SK-N-SH treated with all-trans-retinoic acid at 6 μM for 48 hours (cell line): ENCODE data around the gene ELK4.
A peak's percentile ranks its signal among the peaks of the same experiment; 100 is the strongest.

Experiments
- ATAC-seq: fragments of 200-7000 bp; cut with Tn5 transposase; 3 replicates; pipeline ENCODE4 v1.9.1; 2020; ENCODE audit warnings: mild to moderate bottlenecking, moderate library complexity
- ARNTL ChIP-seq: fragments of 450-650 bp; formaldehyde crosslinking; IDR thresholded peaks from 2 replicates; pipeline ENCODE4 v1.5.0; 2020; ENCODE audit warnings: low read depth, mild to moderate bottlenecking, moderate library complexity, borderline replicate concordance
- BACH2 ChIP-seq: fragments of 250-450 bp; sonication (Bioruptor Pico); IDR thresholded peaks from 2 replicates; pipeline ENCODE4 v1.9.0; 2021; ENCODE audit warnings: mild to moderate bottlenecking, borderline replicate concordance
- CSDC2 ChIP-seq: fragments of 250-450 bp; sonication (Bioruptor Pico); IDR thresholded peaks from 2 replicates; pipeline ENCODE4 v1.5.0; 2020; ENCODE audit warnings: mild to moderate bottlenecking, moderate library complexity
- CSRNP3 ChIP-seq: fragments of 250-450 bp; sonication (Bioruptor Pico); IDR thresholded peaks from 2 replicates; pipeline ENCODE4 v1.5.1; 2021; ENCODE audit warnings: mild to moderate bottlenecking, moderate library complexity
- ESRRG ChIP-seq: fragments of 250-450 bp; sonication (Bioruptor Pico); IDR thresholded peaks from 2 replicates; pipeline ENCODE4 v1.6.1; 2021; ENCODE audit warnings: mild to moderate bottlenecking
- ISL1 ChIP-seq: fragments of 250-450 bp; sonication (Bioruptor Pico); IDR thresholded peaks from 2 replicates; pipeline ENCODE4 v2.1.2; 2022; ENCODE audit warnings: mild to moderate bottlenecking, moderate library complexity
- OSR1 ChIP-seq: fragments of 250-450 bp; sonication (Bioruptor Pico); IDR thresholded peaks from 2 replicates; pipeline ENCODE4 v1.8.0; 2022; ENCODE audit warnings: moderate library complexity, mild to moderate bottlenecking, inconsistent platforms
- PPARA ChIP-seq: fragments of 250-450 bp; sonication (Bioruptor Pico); IDR thresholded peaks from 2 replicates; pipeline ENCODE4 v1.5.0; 2020; ENCODE audit warnings: mild to moderate bottlenecking, borderline replicate concordance
- RARB ChIP-seq: fragments of 250-450 bp; sonication (Bioruptor Pico); IDR thresholded peaks from 2 replicates; pipeline ENCODE4 v1.8.0; 2021; ENCODE audit warnings: mild to moderate bottlenecking, moderate library complexity
- SNAI2 ChIP-seq: fragments of 250-450 bp; sonication (Bioruptor Pico); IDR thresholded peaks from 2 replicates; pipeline ENCODE4 v1.5.0; 2020; ENCODE audit warnings: mild to moderate bottlenecking, moderate library complexity
- TCF4 ChIP-seq: fragments of 250-450 bp; sonication (Bioruptor Pico); IDR thresholded peaks from 2 replicates; pipeline ENCODE4 v1.8.0; 2021; ENCODE audit warnings: mild to moderate bottlenecking, moderate library complexity, borderline replicate concordance
- ZC3H10 ChIP-seq: fragments of 250-450 bp; sonication (Bioruptor Pico); IDR thresholded peaks from 2 replicates; pipeline ENCODE4 v1.5.1; 2021; ENCODE audit warnings: mild to moderate bottlenecking, moderate library complexity
- ZFP3 ChIP-seq: fragments of 250-450 bp; sonication (Bioruptor Pico); IDR thresholded peaks from 2 replicates; pipeline ENCODE4 v1.5.0; 2020; ENCODE audit warnings: mild to moderate bottlenecking, moderate library complexity
- ZFP30 ChIP-seq: fragments of 450-650 bp; formaldehyde crosslinking; IDR thresholded peaks from 2 replicates; pipeline ENCODE4 v1.5.0; 2022; ENCODE audit warnings: mild to moderate bottlenecking, moderate library complexity
- ZNF565 ChIP-seq: fragments of 450-650 bp; formaldehyde crosslinking; conservative IDR thresholded peaks from 2 replicates; pipeline ENCODE4 v1.5.0; 2020; ENCODE audit warnings: low read depth, mild to moderate bottlenecking, moderate library complexity
- ZNF70 ChIP-seq: fragments of 450-650 bp; formaldehyde crosslinking; IDR thresholded peaks from 2 replicates; pipeline ENCODE4 v1.5.0; 2020; ENCODE audit warnings: mild to moderate bottlenecking, moderate library complexity
- TF ChIP-seq, protein P1 (sequence below): fragments of 250-450 bp; sonication (Bioruptor Pico); IDR thresholded peaks from 2 replicates; pipeline ENCODE4 v1.8.0; 2020; ENCODE audit warnings: mild to moderate bottlenecking, moderate library complexity, borderline replicate concordance
- TF ChIP-seq, protein P2 (sequence below): fragments of 250-450 bp; sonication (Bioruptor Pico); IDR thresholded peaks from 2 replicates; pipeline ENCODE4 v1.5.1; 2020; ENCODE audit warnings: low read depth, mild to moderate bottlenecking, moderate library complexity
- TF ChIP-seq, protein P3 (sequence below): fragments of 250-450 bp; sonication (Bioruptor Pico); IDR thresholded peaks from 2 replicates; pipeline ENCODE4 v1.5.0; 2020; ENCODE audit warnings: mild to moderate bottlenecking, moderate library complexity

Gene ELK4

GRCh38 chr1:205593532-205593931 is 38.3 kb downstream of the ELK4 start (continued):
- TF ChIP-seq ZNF70 (CRISPR knock-in tag): no peak
- no peak for TF ChIP-seq ZFP3 (CRISPR knock-in tag)
- no peak for TF ChIP-seq ZNF565
- no peak for TF ChIP-seq TCF4 (CRISPR knock-in tag)
- no peak for TF ChIP-seq BACH2 (CRISPR knock-in tag)
- no peak for TF ChIP-seq ESRRG (CRISPR knock-in tag)
- no peak for TF ChIP-seq SNAI2 (CRISPR knock-in tag)
- TF ChIP-seq OSR1: no peak
- TF ChIP-seq CSDC2: no peak
- no peak for TF ChIP-seq ISL1 (CRISPR knock-in tag)
- TF ChIP-seq ZC3H10 (CRISPR knock-in tag): no peak
- TF ChIP-seq, all 23 proteins: peak for 0

GRCh38 chr1:205592443-205593003 is 39.3 kb downstream of the ELK4 start:
- no peak for ATAC-seq
- TF ChIP-seq ZC3H10 (CRISPR knock-in tag): no peak
- TF ChIP-seq, protein P1, sequence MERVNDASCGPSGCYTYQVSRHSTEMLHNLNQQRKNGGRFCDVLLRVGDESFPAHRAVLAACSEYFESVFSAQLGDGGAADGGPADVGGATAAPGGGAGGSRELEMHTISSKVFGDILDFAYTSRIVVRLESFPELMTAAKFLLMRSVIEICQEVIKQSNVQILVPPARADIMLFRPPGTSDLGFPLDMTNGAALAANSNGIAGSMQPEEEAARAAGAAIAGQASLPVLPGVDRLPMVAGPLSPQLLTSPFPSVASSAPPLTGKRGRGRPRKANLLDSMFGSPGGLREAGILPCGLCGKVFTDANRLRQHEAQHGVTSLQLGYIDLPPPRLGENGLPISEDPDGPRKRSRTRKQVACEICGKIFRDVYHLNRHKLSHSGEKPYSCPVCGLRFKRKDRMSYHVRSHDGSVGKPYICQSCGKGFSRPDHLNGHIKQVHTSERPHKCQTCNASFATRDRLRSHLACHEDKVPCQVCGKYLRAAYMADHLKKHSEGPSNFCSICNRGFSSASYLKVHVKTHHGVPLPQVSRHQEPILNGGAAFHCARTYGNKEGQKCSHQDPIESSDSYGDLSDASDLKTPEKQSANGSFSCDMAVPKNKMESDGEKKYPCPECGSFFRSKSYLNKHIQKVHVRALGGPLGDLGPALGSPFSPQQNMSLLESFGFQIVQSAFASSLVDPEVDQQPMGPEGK (CRISPR knock-in tag): no peak

DNA sequence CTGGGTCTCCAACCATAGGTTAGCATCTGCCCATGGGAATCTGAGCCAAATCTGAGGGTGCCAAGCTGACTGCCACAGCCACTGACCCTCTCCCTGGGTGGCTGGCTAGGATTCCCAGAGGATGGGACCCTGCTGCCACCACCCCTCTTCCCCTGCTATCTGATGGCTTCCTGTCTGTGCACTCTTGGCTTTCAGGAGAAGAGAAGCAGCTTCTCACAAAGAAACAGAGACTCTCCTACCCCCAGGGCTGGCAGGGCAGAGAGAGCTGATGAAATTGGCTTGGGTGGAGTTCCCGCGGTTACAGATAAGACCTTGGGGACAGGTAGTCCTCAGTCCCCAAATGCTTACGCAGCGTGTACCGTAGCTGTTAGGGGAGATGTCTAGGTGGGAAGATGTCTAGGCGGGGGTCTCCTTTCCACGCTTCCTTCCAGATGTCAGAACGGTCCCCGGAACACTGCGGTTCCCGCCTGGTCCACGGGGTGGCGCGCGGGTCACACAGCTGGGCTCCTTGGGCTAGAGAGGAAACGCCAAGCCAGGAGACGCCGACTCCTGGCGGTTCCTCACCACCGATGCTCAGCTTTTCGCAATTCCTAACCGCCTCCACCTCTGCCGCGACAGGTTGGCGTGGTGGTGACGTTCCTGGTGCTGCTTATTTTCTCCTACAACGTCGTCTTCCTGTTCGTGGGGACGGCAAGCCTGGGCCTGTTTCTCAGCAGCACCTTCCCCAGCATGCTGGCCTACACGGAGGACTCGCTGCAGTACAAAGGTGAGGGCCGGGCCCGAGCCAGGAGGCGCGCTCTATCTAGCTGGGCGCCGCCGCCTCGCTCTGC is 40.1 kb downstream of the ELK4 start:
- TF ChIP-seq ZFP30 (no peak), ESRRG (CRISPR knock-in tag) (no peak), ZC3H10 (CRISPR knock-in tag) (no peak), ZNF70 (CRISPR knock-in tag) (no peak)
- ATAC-seq: peak; percentile 92

DNA sequence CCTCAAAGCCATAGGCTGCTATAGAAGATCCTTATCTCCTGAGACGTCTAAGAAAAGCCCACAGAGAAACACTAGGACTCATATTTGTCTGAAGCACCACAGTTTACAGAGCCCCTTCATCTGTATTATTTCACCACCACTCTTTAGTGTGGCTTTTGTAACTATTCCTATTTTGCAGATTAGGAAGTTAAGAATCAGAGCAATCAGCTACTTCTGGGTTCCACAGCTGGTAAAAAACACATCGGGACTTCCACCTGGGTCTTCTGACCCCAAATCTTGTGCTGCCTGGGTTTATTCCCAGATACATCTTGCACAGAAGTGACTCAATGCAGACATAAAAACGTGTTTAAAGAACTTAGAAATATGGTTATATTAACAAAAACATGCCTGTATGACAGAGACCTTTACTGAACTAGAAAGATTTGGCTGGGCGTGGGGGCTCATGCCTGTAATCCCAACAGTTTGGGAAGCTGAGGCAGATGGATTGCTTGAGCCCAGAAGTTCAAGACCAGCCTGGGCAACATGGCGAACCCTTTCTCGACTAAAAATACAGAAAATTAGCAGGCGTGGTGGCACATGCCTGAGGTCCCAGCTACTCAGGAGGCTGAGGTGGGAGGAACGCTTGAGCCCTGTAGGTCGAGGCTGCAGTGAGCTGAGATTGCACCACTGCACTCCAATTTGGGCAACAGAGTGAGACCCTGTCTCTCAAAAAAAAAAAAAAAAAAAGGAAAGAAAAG is 40.9 kb downstream of the ELK4 start:
- no peak for ATAC-seq

More for the DNA sequence above, 40.9 kb downstream of the ELK4 start:
- TF ChIP-seq OSR1 (no peak), RARB (no peak), CSDC2 (no peak), ESRRG (CRISPR knock-in tag) (no peak), CSRNP3 (CRISPR knock-in tag) (no peak), PPARA (no peak), ZNF565 (no peak), ARNTL (CRISPR knock-in tag) (no peak), SNAI2 (CRISPR knock-in tag) (no peak)
- TF ChIP-seq, protein P2, sequence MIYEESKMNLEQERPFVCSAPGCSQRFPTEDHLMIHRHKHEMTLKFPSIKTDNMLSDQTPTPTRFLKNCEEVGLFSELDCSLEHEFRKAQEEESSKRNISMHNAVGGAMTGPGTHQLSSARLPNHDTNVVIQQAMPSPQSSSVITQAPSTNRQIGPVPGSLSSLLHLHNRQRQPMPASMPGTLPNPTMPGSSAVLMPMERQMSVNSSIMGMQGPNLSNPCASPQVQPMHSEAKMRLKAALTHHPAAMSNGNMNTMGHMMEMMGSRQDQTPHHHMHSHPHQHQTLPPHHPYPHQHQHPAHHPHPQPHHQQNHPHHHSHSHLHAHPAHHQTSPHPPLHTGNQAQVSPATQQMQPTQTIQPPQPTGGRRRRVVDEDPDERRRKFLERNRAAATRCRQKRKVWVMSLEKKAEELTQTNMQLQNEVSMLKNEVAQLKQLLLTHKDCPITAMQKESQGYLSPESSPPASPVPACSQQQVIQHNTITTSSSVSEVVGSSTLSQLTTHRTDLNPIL (CRISPR knock-in tag): no peak
- TF ChIP-seq, protein P1 (CRISPR knock-in tag): no peak
- TF ChIP-seq, protein P3, sequence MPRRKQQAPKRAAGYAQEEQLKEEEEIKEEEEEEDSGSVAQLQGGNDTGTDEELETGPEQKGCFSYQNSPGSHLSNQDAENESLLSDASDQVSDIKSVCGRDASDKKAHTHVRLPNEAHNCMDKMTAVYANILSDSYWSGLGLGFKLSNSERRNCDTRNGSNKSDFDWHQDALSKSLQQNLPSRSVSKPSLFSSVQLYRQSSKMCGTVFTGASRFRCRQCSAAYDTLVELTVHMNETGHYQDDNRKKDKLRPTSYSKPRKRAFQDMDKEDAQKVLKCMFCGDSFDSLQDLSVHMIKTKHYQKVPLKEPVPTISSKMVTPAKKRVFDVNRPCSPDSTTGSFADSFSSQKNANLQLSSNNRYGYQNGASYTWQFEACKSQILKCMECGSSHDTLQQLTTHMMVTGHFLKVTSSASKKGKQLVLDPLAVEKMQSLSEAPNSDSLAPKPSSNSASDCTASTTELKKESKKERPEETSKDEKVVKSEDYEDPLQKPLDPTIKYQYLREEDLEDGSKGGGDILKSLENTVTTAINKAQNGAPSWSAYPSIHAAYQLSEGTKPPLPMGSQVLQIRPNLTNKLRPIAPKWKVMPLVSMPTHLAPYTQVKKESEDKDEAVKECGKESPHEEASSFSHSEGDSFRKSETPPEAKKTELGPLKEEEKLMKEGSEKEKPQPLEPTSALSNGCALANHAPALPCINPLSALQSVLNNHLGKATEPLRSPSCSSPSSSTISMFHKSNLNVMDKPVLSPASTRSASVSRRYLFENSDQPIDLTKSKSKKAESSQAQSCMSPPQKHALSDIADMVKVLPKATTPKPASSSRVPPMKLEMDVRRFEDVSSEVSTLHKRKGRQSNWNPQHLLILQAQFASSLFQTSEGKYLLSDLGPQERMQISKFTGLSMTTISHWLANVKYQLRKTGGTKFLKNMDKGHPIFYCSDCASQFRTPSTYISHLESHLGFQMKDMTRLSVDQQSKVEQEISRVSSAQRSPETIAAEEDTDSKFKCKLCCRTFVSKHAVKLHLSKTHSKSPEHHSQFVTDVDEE (CRISPR knock-in tag): no peak
